ENCODE results near the gene IPCEF1. TPM values are rescaled to one million over a fixed set of nuclear protein-coding genes. Genes with fewer than 3 reads are reported as not detected.
"Not testable (repeated sequence)": the region's sequence is repeated elsewhere in the genome, so short reads cannot be mapped to it uniquely, and the experiment has no call there.

The IPCEF1 gene
- total RNA-seq, 2 experiments from 2014 or later = 26.2 to 27.3 TPM

- H3K27me3 Mint-ChIP-seq, DNase-seq, H3K27ac Mint-ChIP-seq, H3K4me3 Mint-ChIP-seq, POLR2A ChIA-PET: not testable (repeated sequence)
- peaks cover 54% of the 10 kb centered on the region for H3K36me3 Mint-ChIP-seq (ENCODE audit: low read depth)
- peaks cover 10% of the 10 kb centered on the region for H3K9me3 Mint-ChIP-seq
- CTCF ChIA-PET = interaction anchor here (0.6 to 2.3 kb wide), 4 partner anchors 9 to 391 kb away, joined by 3 to 8 read pairs (median 6); no protein-coding TSS in a partner anchor
- H3K4me1 Mint-ChIP-seq = peaks cover 73% of the 10 kb centered on the region
Measured at GRCh38 chr6:154241061-154241460, 115.5 kb downstream of the IPCEF1 start.

GRCh38 chr6:154239392-154239791 lies 117.2 kb downstream of the IPCEF1 start:
- H3K36me3 Mint-ChIP-seq (ENCODE audit: low read depth) = peaks cover 51% of the 10 kb centered on the region
- no peak overlapping the region for H3K4me3 Mint-ChIP-seq
- no peaks in the 10 kb centered on the region for H3K27me3 Mint-ChIP-seq
- peaks cover 10% of the 10 kb centered on the region for H3K9me3 Mint-ChIP-seq
- no peak for DNase-seq
- ChIA-PET POLR2A (no interaction called here), CTCF (no interaction called here)
- H3K4me1 Mint-ChIP-seq = peaks cover 64% of the 10 kb centered on the region
- H3K27ac Mint-ChIP-seq = peak overlapping the region; percentile 36

DNA sequence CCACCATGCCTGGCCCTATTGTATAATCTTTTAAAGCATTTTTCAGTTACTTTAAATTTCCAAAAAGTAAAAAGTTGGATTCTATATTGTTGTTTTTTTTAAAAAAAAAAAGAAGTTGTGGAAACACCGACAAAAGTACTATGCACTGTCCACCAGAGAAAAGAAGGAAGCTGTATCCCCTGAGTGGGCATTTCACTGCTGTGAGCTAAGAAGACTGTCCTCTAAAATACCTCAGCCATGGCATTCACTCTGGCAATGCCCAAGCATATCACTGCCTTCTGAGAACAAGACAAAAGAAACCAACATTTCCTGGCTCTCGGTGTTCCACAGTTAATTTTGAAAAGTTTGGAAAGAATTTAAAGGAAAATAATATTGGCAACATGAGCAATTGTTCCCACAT lies 117.8 kb downstream of the IPCEF1 start:
- Mint-ChIP-seq H3K27ac (no peak overlapping the region), H3K4me3 (no peak overlapping the region), H3K27me3 (no peaks in the 10 kb centered on the region), H3K9me3 (peaks cover 10% of the 10 kb centered on the region), H3K36me3 (ENCODE audit: low read depth) (peaks cover 48% of the 10 kb centered on the region), H3K4me1 (peaks cover 64% of the 10 kb centered on the region)
- no peak for DNase-seq
- POLR2A ChIA-PET = no interaction called here
- CTCF ChIA-PET = no interaction called here

- H3K9me3 Mint-ChIP-seq = peaks cover 4% of the 10 kb centered on the region
- H3K27ac Mint-ChIP-seq = no peak overlapping the region
- ChIA-PET POLR2A (no interaction called here), CTCF (interaction anchor here (1.1 to 1.5 kb wide), 3 partner anchors 15 to 41 kb away, joined by 3 to 4 read pairs (median 4); no protein-coding TSS in a partner anchor)
- no peaks in the 10 kb centered on the region for H3K27me3 Mint-ChIP-seq
- peaks cover 61% of the 10 kb centered on the region for H3K4me1 Mint-ChIP-seq
- no peak for DNase-seq
- peaks cover 31% of the 10 kb centered on the region for H3K36me3 Mint-ChIP-seq (ENCODE audit: low read depth)
- H3K4me3 Mint-ChIP-seq = no peak overlapping the region
Measured at GRCh38 chr6:154236646-154237301, 119.8 kb downstream of the IPCEF1 start.

- peaks cover 63% of the 10 kb centered on the region for H3K4me1 Mint-ChIP-seq
- H3K36me3 Mint-ChIP-seq (ENCODE audit: low read depth) = peaks cover 28% of the 10 kb centered on the region
- CTCF ChIA-PET = interaction anchor here (0.6 to 1.4 kb wide), 2 partner anchors 33 to 931 kb away, joined by 3 read pairs; no protein-coding TSS in a partner anchor
- no peaks in the 10 kb centered on the region for H3K27me3 Mint-ChIP-seq
- H3K27ac Mint-ChIP-seq = peak overlapping the region; percentile 78
- no peak for DNase-seq
- no peaks in the 10 kb centered on the region for H3K9me3 Mint-ChIP-seq
- H3K4me3 Mint-ChIP-seq = no peak overlapping the region
- POLR2A ChIA-PET = no interaction called here
Measured at GRCh38 chr6:154234019-154234772, 122.4 kb downstream of the IPCEF1 start.

DNA sequence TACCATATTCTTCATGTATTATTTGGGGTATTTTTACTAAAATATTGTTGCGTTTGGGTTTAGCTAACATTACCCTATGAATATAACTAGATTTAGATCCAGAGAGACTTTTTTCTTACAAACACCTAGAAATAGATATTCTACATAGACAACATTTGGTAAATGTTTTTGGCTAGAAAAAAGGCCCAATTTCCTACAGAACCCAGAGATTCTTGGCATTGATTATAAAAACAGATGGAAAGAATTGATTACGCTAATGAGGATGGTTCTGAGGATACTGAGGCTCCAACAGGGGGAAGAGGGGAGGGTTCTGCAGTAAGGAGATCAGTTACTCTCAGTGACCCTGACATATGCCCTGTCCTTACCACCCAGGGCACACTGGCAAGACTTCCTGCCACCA lies 123.2 kb downstream of the IPCEF1 start:
- Mint-ChIP-seq H3K9me3 (no peaks in the 10 kb centered on the region), H3K27ac (no peak overlapping the region), H3K4me3 (no peak overlapping the region), H3K36me3 (ENCODE audit: low read depth) (peaks cover 30% of the 10 kb centered on the region), H3K4me1 (peaks cover 64% of the 10 kb centered on the region), H3K27me3 (no peaks in the 10 kb centered on the region)
- ChIA-PET CTCF (interaction anchor here (0.9 to 2.2 kb wide), 3 partner anchors 8 to 15 kb away, joined by 3 to 7 read pairs (median 7); no protein-coding TSS in a partner anchor), POLR2A (no interaction called here)
- DNase-seq = no peak

- Mint-ChIP-seq H3K27me3 (no peaks in the 10 kb centered on the region), H3K4me3 (peak overlapping the region; percentile 23), H3K9me3 (no peaks in the 10 kb centered on the region), H3K27ac (peak overlapping the region; percentile 71), H3K4me1 (peaks cover 65% of the 10 kb centered on the region), H3K36me3 (ENCODE audit: low read depth) (peaks cover 35% of the 10 kb centered on the region)
- DNase-seq = no peak
- ChIA-PET POLR2A (no interaction called here), CTCF (interaction anchor here (0.6 to 2.2 kb wide), 6 partner anchors 8 to 74 kb away, joined by 3 to 7 read pairs (median 3); no protein-coding TSS in a partner anchor)
Measured at GRCh38 chr6:154232013-154232910, 124.3 kb downstream of the IPCEF1 start.

- Mint-ChIP-seq H3K4me3 (peak overlapping the region; percentile 23), H3K36me3 (ENCODE audit: low read depth) (peaks cover 39% of the 10 kb centered on the region), H3K27me3 (no peaks in the 10 kb centered on the region), H3K27ac (peak overlapping the region; percentile 71), H3K4me1 (peaks cover 63% of the 10 kb centered on the region), H3K9me3 (no peaks in the 10 kb centered on the region)
- ChIA-PET POLR2A (no interaction called here), CTCF (interaction anchor here (1.1 to 2.2 kb wide), 2 partner anchors 8 to 11 kb away, joined by 3 to 7 read pairs; no protein-coding TSS in a partner anchor)
- DNase-seq = no peak
Measured at GRCh38 chr6:154230910-154231595, 125.5 kb downstream of the IPCEF1 start.

DNA sequence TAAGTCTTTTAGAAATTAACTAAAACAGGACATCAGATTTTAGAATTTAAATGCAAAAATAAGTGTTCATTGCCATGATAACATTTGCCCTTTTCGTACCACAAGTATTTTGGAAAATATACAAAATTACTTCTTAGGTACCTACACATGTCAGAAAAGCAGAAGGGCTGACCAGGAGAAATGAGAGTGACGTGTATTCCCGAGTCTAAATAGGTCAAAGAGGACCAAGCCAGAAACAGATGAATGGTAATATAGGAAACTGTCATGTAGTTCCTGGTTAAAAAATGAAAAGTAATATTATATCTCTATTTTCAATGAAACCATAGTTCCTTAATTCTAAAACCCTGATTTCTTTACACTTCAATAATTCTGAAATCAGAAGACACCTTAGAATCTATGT lies 126.2 kb downstream of the IPCEF1 start:
- Mint-ChIP-seq H3K36me3 (ENCODE audit: low read depth) (peaks cover 37% of the 10 kb centered on the region), H3K27ac (peak overlapping the region; percentile 93)
- POLR2A ChIA-PET = no interaction called here

GRCh38 chr6:154229786-154230185 lies 126.8 kb downstream of the IPCEF1 start:
- peak; percentile 62 for DNase-seq
- Mint-ChIP-seq H3K27ac (peak overlapping the region; percentile 93), H3K4me1 (peaks cover 65% of the 10 kb centered on the region), H3K4me3 (peak overlapping the region; percentile 62), H3K27me3 (no peaks in the 10 kb centered on the region), H3K9me3 (peaks cover 2% of the 10 kb centered on the region), H3K36me3 (ENCODE audit: low read depth) (peaks cover 35% of the 10 kb centered on the region)
- CTCF ChIA-PET = no interaction called here
- POLR2A ChIA-PET = interaction anchor here (0.6 kb wide), 1 partner anchor 15 kb away, joined by 3 read pairs; no protein-coding TSS in a partner anchor

More for the DNA sequence above, 126.2 kb downstream of the IPCEF1 start:
- DNase-seq = no peak
- peaks cover under 1% of the 10 kb centered on the region for H3K9me3 Mint-ChIP-seq
- H3K4me1 Mint-ChIP-seq = peaks cover 67% of the 10 kb centered on the region
- H3K4me3 Mint-ChIP-seq = peak overlapping the region; percentile 62
- CTCF ChIA-PET = no interaction called here
- H3K27me3 Mint-ChIP-seq = no peaks in the 10 kb centered on the region

GRCh38 chr6:154228521-154228905 lies 128.1 kb downstream of the IPCEF1 start:
- Mint-ChIP-seq H3K36me3 (ENCODE audit: low read depth) (peaks cover 33% of the 10 kb centered on the region), H3K27me3 (no peaks in the 10 kb centered on the region), H3K9me3 (peaks cover 2% of the 10 kb centered on the region), H3K4me3 (no peak overlapping the region), H3K27ac (peak overlapping the region; percentile 13), H3K4me1 (peaks cover 61% of the 10 kb centered on the region)
- CTCF ChIA-PET = interaction anchor here (1.8 kb wide), 1 partner anchor 48 kb away, joined by 6 read pairs; no protein-coding TSS in a partner anchor
- POLR2A ChIA-PET = no interaction called here
- no peak for DNase-seq

Measured in activated CD4-positive, alpha-beta T cell treated with anti-CD3 and anti-CD28 coated beads, Interleukin-2, amount 10 ng/mL, durations not matched to agents 7 days and 5 days (primary cell).